Measurements from ENCODE around the gene GGCT.

The GGCT gene

GRCh38 chr7:30465046-30465810 lies 39.4 kb downstream of the GGCT start:
- no peak overlapping the region for H3K4me3 ChIP-seq (ENCODE audit: low read depth, low read length)
- TF ChIP-seq MYC (IDR thresholded peaks at IDR 0.05; ENCODE audit: low read depth, low read length) (no peak), CTCF (IDR thresholded peaks at IDR 0.05; ENCODE audit: low read depth, low read length) (no peak), POLR2A (IDR thresholded peaks at IDR 0.05; ENCODE audit: extremely low read depth, insufficient read length) (no peak), MAX (IDR thresholded peaks at IDR 0.05; ENCODE audit: low read depth, low read length) (no peak)
- DNase-seq (ENCODE audit: low read depth): peak; percentile 55

- peak; percentile 92 for DNase-seq (ENCODE audit: low read depth)
- H3K4me3 ChIP-seq (ENCODE audit: low read depth, low read length): peak overlapping the region; percentile 10
- TF ChIP-seq MYC (IDR thresholded peaks at IDR 0.05; ENCODE audit: low read depth, low read length) (no peak), MAX (IDR thresholded peaks at IDR 0.05; ENCODE audit: low read depth, low read length) (peak; percentile 48; the same call in 1 of the 2 replicates), CTCF (IDR thresholded peaks at IDR 0.05; ENCODE audit: low read depth, low read length) (no peak), POLR2A (IDR thresholded peaks at IDR 0.05; ENCODE audit: extremely low read depth, insufficient read length) (no peak)
These were observed 40.4 kb downstream of the GGCT start for GRCh38 chr7:30464231-30464671.

GRCh38 chr7:30463405-30464145 lies 41.1 kb downstream of the GGCT start:
- DNase-seq (ENCODE audit: low read depth): peak; percentile 92
- TF ChIP-seq MYC (IDR thresholded peaks at IDR 0.05; ENCODE audit: low read depth, low read length): no peak
- no peak for TF ChIP-seq CTCF (IDR thresholded peaks at IDR 0.05; ENCODE audit: low read depth, low read length)
- TF ChIP-seq MAX (IDR thresholded peaks at IDR 0.05; ENCODE audit: low read depth, low read length): no peak
- TF ChIP-seq POLR2A (IDR thresholded peaks at IDR 0.05; ENCODE audit: extremely low read depth, insufficient read length): no peak
- peak overlapping the region; percentile 10 for H3K4me3 ChIP-seq (ENCODE audit: low read depth, low read length)

GRCh38 chr7:30462179-30462578 lies 42.5 kb downstream of the GGCT start:
- peak; percentile 35 for DNase-seq (ENCODE audit: low read depth)
- no peak overlapping the region for H3K4me3 ChIP-seq (ENCODE audit: low read depth, low read length)
- TF ChIP-seq CTCF (IDR thresholded peaks at IDR 0.05; ENCODE audit: low read depth, low read length) (no peak), MAX (IDR thresholded peaks at IDR 0.05; ENCODE audit: low read depth, low read length) (no peak), MYC (IDR thresholded peaks at IDR 0.05; ENCODE audit: low read depth, low read length) (no peak), POLR2A (IDR thresholded peaks at IDR 0.05; ENCODE audit: extremely low read depth, insufficient read length) (no peak)

- TF ChIP-seq POLR2A (IDR thresholded peaks at IDR 0.05; ENCODE audit: extremely low read depth, insufficient read length) (no peak), CTCF (IDR thresholded peaks at IDR 0.05; ENCODE audit: low read depth, low read length) (no peak), MAX (IDR thresholded peaks at IDR 0.05; ENCODE audit: low read depth, low read length) (no peak), MYC (IDR thresholded peaks at IDR 0.05; ENCODE audit: low read depth, low read length) (no peak)
- H3K4me3 ChIP-seq (ENCODE audit: low read depth, low read length): peak overlapping the region; percentile 7
- no peak for DNase-seq (ENCODE audit: low read depth)
These were observed 44.4 kb downstream of the GGCT start for GRCh38 chr7:30460246-30460633.
